NCI-H1694 (cell line): ENCODE results near the gene AGA.

ENCODE experiments used
- DNase-seq: peaks from one replicate; lab custom pipeline; 2025; lab: John Stamatoyannopoulos, UW

The AGA gene

GRCh38 chr4:177386278-177386815 lies 55.9 kb downstream of the AGA start:
- no peak for DNase-seq

GRCh38 chr4:177385576-177386277 lies 56.5 kb downstream of the AGA start:
- DNase-seq, result no peak

DNA sequence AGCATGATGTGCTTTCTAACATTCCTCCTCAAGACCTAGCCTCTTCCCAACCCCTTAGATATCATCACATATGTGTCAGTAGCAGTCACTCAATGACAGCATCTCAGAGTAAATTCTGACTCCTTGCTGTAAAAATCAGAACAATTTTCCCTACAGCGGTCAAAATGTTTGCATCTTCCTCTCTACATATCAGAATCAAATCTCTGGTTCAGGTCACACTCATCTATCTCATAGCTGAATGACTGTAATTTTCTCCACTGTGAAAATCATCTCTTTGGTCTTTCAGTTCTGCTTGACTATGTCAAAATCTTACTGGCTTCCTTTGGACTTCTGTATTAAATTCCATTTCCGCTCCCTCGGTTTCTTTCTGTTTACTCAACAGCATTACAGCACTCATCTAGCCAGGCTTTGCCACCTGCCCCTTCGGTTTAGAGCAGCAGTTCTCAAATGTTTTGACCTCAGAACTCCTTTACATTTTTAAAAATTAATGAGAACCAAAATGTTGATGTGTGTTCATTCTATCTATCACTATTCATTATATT lies 57.3 kb downstream of the AGA start:
- DNase-seq, result no peak

DNA sequence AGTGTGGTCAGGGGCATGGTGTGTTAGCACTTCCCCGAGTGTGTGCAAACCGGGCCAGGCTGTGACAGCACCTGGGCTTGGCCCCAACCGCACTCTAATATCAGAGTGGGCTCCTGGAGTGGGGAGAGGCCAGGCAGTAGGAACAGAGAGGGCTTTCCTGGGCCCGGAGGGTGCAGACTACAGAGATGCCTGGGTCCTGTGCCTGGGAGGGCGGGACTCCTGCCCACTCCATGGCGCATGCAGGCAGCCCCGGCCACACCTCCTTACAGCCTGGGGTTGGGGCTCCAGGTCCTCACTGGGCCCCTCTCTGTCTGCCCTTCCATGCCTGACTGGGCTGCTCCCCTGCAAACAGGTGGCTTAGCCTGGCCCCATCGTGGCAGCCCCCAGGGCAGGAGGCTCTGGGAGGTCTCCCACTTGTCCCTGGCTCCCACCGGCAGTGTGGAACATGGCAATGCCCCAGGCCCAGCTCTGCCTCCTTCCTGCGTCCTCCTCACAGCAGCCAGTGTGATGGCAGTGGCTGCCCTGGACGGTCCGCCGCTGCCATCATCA lies 60.4 kb downstream of the AGA start:
- DNase-seq, result no peak
